22Rv1 (cell line): Measurements from ENCODE around the gene COL6A2.

Experiments
- ZFX ChIP-seq: fragments of 450-650 bp; IDR thresholded peaks from 2 replicates; pipeline ENCODE4 v1.6.1; 2017; ENCODE audit warnings: antibody characterized with exemption, borderline replicate concordance
- TF ChIP-seq, protein P1 (sequence below): fragments of 450-650 bp; IDR thresholded peaks from 2 replicates; pipeline ENCODE4 v1.5.1; 2017; ENCODE audit warnings: mild to moderate bottlenecking

DNA sequence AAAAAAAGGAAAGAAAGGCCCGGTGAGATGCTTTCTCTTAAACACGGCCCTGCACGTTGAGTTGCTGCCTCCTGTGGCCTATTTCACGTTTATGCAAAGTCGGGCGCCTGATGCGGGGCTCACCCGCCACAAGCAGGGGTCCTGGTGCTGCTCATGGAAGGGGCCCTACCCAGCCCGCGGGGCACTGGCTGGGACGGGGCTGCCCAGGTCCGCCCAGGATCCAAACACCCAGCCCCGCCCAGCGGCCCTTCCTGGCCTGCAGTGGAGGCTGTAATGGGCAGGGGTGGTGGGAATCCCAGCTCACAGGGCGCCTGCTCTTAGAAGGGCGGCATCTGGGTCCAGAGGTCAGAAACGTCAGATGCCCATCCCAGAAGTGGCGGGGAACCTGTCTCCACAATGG is 1.6 kb downstream of the COL6A2 start:
- TF ChIP-seq, protein P1, sequence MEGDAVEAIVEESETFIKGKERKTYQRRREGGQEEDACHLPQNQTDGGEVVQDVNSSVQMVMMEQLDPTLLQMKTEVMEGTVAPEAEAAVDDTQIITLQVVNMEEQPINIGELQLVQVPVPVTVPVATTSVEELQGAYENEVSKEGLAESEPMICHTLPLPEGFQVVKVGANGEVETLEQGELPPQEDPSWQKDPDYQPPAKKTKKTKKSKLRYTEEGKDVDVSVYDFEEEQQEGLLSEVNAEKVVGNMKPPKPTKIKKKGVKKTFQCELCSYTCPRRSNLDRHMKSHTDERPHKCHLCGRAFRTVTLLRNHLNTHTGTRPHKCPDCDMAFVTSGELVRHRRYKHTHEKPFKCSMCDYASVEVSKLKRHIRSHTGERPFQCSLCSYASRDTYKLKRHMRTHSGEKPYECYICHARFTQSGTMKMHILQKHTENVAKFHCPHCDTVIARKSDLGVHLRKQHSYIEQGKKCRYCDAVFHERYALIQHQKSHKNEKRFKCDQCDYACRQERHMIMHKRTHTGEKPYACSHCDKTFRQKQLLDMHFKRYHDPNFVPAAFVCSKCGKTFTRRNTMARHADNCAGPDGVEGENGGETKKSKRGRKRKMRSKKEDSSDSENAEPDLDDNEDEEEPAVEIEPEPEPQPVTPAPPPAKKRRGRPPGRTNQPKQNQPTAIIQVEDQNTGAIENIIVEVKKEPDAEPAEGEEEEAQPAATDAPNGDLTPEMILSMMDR, result no peak
- TF ChIP-seq ZFX, result no peak
